GM12892 (cell line): ENCODE measurements around the gene POU1F1.

Experiments
- POLR2A ChIP-seq: IDR thresholded peaks from 2 replicates; pipeline ENCODE4 v1.6.1; 2011; ENCODE audit warnings: low read depth, low read length, control low read depth
- POLR2AphosphoS5 ChIP-seq: IDR thresholded peaks from 2 replicates; pipeline ENCODE4 v1.6.1; 2011; ENCODE audit warnings: low read depth, low read length, control low read depth

- TF ChIP-seq POLR2A (no peak), POLR2AphosphoS5 (no peak)
These were observed 14.5 kb downstream of the POU1F1 start for GRCh38 chr3:87261925-87262324.
